Activated effector memory CD4-positive, alpha-beta T cell treated with anti-CD3 and anti-CD28 coated beads, Interleukin-2, amount 50 U/mL, for 16 hours (primary cell): Measurements from ENCODE around the gene SFN.
"Not testable (repeated sequence)": the region's sequence is repeated elsewhere in the genome, so short reads cannot be mapped to it uniquely, and the experiment has no call there.

Experiments used
- DNase-seq: peaks from one replicate; pipeline ENCODE4 v3.0.0-alpha.2; 2020

SFN gene

DNA sequence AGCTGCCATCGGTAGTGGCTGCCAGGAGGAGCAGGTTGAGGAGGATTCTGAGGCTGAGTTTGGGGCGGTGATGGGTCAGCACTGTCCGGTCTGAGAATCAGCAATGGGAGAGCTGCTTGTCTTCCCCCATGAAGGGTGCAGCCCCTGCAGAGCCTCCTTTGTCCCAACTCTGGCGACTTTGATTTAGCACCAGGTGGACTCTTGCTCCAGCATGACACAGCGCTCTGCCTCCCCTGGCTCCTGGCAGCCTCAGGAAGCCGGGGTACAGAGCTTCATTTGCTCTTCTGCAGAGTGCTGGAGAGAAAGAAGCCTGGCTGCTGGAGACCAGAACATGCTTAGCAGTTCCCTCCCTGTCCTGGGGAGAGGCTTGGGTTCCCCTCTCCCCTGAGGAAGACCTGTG is 23.2 kb upstream of the SFN start:
- no peak for DNase-seq

DNA sequence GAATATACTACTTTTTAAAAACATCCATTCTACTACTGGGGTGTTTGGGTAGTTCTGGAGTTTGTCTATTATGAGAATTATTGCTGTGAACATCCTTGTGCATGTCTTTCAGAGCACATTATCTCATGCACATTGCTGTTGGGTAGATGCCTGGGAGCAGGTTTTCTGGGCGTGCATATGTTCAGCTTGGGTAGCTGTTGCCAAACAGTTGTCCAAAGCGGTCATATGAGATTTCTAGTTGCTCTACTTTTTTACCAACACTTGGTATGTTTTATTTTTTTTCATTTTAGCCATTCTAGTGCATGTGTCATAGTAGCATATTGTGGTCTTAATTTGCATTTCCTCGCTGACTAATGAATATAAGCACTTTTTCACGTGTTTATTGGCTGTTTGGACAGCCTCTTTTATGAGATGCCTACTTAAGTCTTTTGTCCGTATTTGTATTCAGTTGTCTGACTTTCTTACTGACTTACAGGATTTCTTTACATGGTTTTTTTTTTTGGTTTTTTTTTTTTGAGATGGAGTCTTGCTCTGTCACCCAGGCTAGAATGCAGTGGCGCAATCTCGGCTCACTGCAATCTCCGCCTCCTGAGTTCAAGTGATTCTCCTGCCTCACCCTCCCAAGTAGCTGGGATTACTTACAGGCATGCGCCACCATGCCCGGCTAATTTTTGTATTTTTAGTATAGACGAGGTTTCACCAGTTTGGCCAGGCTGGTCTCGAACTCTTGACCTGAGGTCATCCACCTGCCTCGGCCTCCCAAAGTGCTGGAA is 18.3 kb upstream of the SFN start:
- no peak for DNase-seq

GRCh38 chr1:26847826-26848225 is 15.1 kb upstream of the SFN start:
- not testable (repeated sequence) for DNase-seq

GRCh38 chr1:26848499-26848898 is 14.4 kb upstream of the SFN start:
- no peak for DNase-seq

- DNase-seq = no peak
Observed at GRCh38 chr1:26848941-26849774, 13.8 kb upstream of the SFN start.

- no peak for DNase-seq
Observed at GRCh38 chr1:26851106-26851684, 11.8 kb upstream of the SFN start.

DNA sequence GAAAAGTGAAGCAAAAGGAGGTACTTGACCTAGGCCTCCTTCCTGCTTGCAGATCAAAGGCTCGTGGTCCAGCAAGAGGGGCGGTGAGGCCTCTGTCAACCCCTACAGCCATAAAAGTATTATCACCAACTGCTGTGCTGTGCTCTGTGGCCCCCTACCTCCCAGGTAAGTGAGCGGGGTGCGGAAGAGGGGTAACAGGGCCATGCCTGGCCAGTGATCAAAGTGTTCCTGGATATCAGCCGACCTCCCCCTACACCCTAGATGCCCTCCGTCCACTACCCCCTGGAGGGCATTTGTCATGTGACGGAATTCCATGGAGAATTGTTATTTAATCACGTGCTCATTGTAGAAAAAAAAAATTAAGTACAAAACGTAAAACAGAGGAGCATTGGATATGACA is 10.2 kb upstream of the SFN start:
- DNase-seq = no peak

DNA sequence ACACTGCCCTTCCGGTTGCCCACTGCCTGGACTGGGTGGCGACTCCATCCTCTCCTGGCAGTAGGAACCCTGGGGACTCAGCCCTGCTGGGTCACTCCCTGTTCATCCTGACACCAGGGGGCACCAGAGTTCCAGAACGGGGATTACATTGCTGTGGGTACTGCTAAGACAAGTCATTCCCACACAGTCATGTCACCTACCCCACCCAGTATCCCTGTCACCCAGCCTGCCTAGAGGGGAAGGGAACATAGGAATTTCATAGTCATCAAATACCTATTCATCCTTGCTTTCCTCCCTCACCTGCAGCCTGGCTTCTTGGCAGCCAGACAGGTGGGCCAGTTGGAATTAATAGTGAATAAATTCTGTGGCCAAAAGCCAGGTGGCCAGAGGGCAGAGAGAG is 9.8 kb upstream of the SFN start:
- DNase-seq = peak; percentile 92

- no peak for DNase-seq
Observed at GRCh38 chr1:26853600-26853999, 9.3 kb upstream of the SFN start.

DNA sequence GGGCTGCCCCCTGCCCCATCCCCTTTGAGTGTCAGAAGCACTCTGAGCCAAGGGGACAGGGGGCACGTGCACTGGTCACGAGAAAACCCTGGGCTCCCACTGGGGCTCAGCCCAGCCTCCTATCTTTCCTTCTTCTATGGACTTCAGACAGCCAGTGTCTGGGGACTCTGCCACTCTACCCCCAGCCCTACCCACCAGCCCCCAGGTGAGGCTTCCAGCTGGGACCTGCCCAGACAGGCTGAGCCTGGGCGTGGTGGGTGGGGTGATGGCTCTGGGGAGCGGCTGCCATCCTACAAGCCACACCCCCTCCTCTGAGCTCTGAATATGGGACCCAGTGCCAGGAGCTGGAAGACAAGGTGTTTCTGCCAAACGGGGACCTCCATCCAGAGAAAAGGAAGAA is 8.0 kb upstream of the SFN start:
- DNase-seq = no peak

GRCh38 chr1:26855636-26856035 is 7.3 kb upstream of the SFN start:
- no peak for DNase-seq

DNA sequence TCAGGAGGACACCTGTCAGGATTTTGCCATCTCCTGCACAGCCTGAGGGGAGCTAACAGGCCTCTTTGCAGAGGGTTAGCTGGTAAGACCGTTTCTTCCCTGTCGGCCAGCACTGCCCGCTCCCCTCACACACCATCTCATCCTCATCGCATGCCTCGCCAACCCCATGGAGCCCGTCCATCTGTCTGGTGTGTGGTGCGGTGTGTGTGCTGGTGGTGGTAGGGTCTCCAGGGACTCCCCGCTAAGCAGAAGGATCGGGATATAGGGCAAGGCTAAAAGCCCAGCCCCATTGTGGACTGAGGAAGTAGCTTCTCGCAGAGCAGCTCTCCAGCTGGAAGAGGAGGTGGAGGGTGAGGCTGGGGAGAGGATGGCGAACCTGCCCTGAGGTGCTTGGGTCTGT is 6.8 kb upstream of the SFN start:
- no peak for DNase-seq

DNA sequence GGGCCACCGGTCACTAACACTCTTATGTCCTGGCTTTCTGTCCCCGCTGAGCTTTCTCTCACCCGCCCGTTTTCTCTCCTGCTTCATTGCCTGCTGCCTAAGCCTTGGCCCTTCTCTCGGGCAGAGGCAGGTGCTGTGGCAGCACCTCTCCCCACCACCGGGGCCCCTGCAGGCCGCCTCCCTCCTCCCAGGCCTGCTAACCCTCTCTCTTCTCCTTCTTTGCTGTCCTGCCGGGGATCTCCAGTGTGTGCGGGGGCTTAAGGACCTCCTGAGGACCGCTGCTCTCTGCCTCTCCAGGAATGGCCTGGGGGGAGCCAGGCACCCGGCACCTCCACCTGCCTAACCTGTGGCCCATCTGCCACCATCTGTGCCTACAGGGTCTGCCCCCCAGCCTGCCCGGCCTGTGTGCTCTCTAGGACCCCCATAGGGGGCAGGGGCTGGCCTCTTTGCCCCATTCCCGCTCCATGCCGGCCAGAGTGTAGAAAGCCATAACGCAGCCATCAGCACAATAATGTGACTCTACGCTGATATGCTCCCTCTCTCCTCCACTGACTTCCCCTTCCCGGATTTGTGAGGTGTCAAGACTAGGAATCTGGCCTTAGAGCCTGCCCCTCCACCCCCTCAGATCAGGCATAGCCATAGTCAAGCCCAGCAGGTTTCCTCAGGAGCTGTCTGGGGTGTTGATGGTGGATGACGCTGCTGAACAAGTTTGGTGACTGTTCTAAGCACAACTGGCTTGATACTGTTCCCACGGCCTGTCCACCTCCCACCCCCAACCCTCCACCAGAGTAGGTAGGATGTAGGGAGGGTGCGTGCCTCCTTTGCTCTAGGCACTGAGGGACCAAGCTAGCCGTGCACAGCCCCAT is 6.1 kb upstream of the SFN start:
- DNase-seq = no peak

DNA sequence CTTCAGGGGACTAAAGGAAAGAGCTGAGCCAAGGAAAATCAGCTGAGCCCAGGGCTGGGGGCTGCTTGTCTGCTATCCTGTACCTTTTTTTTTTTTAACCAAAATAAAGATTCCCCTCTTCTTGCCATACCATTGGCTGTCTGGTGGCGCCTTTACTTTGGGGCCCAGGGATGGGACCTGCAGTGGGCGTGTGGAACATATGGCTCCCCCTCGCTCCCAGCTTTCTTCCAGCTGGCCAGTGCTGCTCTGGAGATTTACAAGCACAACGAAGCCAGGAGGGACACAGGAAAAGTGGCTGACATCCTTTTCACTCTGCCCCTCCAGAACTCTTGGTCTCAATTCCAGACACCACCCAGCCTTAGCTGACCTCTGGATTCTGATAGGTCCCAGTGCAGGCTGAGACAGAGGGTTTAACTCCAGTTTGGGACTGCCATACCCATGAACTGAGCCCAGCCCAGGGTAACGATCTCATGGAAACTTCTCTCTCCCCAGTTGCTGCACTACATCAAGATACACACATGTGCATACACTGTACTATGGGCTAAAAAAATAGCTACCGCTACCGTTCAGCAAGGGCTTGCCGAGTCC is 5.4 kb upstream of the SFN start:
- DNase-seq = no peak

DNA sequence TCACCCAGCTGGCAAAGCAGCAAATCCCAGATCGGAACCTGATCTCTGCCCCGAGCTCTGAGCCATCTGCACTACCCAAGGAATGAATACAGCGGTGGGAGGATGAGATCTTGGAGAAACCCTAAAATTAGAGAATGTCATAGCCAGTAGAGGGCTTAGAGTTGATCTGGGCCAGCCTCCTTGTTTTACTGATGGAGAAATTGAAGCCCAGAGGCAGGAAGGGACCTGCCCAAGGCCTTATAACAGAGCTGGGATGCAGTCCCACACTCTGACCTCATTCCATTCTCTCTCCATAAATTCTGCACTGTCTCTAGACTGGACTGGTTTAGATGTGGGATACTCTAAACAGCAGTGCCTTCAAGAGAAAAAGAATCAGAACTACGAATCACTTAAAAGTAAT is 4.8 kb upstream of the SFN start:
- no peak for DNase-seq

- DNase-seq = no peak
Observed at GRCh38 chr1:26858891-26859640, 3.9 kb upstream of the SFN start.

DNA sequence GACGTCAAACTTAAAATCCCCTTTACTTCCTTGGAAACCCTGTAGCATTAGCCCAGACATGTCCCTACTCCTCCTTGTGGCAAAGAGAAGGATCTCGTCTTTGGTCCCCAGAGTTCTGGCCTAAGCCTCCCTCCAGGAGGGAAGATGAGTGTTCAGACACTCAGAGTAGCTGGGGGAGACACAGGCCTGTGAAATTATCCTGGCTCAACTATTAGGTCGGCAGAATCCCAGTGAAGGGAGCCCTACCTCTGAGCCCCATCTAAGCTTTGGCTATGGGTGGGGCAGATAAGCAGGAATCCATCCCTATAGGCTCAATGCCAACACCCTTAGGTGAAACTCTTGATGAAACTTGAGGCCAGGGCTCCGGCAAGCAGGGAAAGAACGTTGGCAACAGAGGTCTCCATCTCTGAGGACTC is 1.7 kb upstream of the SFN start:
- no peak for DNase-seq

DNA sequence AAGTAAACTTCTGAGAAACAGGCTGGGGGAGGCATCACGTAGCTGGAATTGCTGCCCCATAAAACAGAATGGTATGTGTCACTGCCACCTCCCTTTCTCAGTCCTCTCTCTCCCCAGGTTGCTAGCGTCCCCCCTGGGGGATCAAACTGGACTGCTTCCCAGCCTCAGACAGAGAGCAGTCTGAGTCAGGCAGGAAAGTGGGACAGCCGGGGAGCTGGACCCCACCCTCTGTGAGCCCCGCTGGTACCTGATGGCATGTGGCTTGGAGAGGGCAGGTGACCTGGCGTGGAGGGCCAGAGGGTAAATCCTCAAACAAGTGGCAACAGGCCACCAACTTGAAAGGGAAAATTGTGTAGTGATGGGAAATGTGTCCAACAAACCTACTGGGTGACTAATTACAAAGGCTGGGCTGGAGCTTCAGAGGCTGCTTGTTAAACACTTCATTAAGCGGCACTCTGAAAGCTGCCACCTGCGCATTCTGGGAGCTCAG is 1.0 kb upstream of the SFN start:
- DNase-seq = no peak

- no peak for DNase-seq
Observed at GRCh38 chr1:26863685-26864077, 732 bp downstream of the SFN start.

DNA sequence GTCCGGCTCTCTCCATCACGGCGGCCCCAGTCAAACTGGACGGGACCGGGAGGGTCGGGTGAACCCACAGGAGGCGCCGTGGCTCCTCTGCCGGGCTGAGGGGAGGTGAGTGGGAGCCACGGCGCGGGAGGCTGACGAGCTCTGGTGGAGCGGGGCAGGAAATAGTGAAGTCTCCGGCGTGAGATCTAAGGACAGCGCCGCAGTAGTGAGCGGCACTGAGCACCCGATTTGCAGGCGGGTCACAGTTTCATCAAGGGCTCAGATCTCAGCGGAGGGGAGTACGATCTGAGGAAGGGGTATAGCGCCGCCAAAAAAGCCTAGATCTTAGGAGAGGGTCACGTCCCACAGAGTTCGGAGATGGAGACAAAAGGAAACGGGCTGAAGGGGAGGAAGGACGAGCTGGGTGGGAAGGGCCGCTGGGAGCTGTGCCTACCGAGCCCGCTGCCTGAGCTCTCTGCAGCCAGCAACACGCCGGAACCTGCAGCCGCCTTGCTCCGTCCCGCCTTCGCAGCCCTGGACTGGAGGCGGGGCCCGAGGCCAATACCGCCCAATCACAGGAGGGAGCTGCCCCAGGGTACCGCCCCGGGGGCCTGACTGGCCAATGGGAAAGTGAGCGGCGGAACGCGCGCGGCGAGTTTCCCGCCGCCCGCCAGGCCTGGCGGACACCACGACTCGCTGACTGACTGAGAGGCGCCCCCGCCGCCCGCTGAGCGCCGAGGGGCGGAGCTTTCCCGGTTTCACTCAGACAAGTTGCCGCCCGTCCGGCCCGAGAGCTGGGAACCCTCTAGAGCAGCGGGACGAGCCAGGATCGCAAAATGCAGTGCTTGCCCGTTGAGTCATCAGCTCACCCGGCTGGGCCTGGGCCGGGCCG is 1.9 kb downstream of the SFN start:
- DNase-seq = peak; percentile 98

- DNase-seq = not testable (repeated sequence)
Observed at GRCh38 chr1:26873097-26873496, 10.1 kb downstream of the SFN start.
